H9 (cell line): Measurements from ENCODE around the gene CYP27A1. TPM values are rescaled to one million over a fixed set of nuclear protein-coding genes. Genes with fewer than 3 reads are reported as not detected.

Experiments
- DNase-seq: peaks from one replicate; pipeline ENCODE4 v3.0.0-alpha.2; 2017
- H2AFZ ChIP-seq: one replicate; pipeline ENCODE4 v1.6.1; 2013; ENCODE audit warnings: mild to moderate bottlenecking, low read length, control low read depth, moderate library complexity
- H2AK5ac ChIP-seq: 2 replicates; pipeline ENCODE4 v1.6.1; 2013; ENCODE audit warnings: low read length, control low read depth, mixed read lengths; ENCODE audit not compliant: insufficient read length
- H2BK120ac ChIP-seq: one replicate; pipeline ENCODE4 v1.6.1; 2013; ENCODE audit warnings: low read depth, mild to moderate bottlenecking, low read length, control low read depth, inconsistent platforms; ENCODE audit not compliant: poor library complexity, severe bottlenecking
- H2BK12ac ChIP-seq: 2 replicates; pipeline ENCODE4 v1.6.1; 2013; ENCODE audit warnings: low read length, control low read depth, mixed read lengths, low read depth; ENCODE audit not compliant: insufficient read length
- H2BK15ac ChIP-seq: 2 replicates; pipeline ENCODE4 v1.6.1; 2013; ENCODE audit warnings: low read depth, low read length, control low read depth
- H2BK20ac ChIP-seq: one replicate; pipeline ENCODE4 v1.6.1; 2013; ENCODE audit warnings: low read depth, mild to moderate bottlenecking, low read length, control low read depth, inconsistent platforms; ENCODE audit not compliant: poor library complexity, severe bottlenecking
- H2BK5ac ChIP-seq: 2 replicates; pipeline ENCODE4 v1.6.1; 2013; ENCODE audit warnings: low read length, control low read depth, mixed read lengths; ENCODE audit not compliant: insufficient read length
- H3K14ac ChIP-seq: 2 replicates; pipeline ENCODE4 v1.6.1; 2013; ENCODE audit warnings: low read length, control low read depth; ENCODE audit not compliant: insufficient read depth
- H3K18ac ChIP-seq: 2 replicates; pipeline ENCODE4 v1.6.1; 2013; ENCODE audit warnings: low read depth, mild to moderate bottlenecking, mixed read lengths, low read length, control low read depth; ENCODE audit not compliant: insufficient read length
- H3K23ac ChIP-seq: 2 replicates; pipeline ENCODE4 v1.6.1; 2013; ENCODE audit warnings: low read length, control low read depth, mixed read lengths, low read depth; ENCODE audit not compliant: insufficient read length
- H3K23me2 ChIP-seq: 2 replicates; pipeline ENCODE4 v1.6.1; 2013; ENCODE audit warnings: low read depth, mild to moderate bottlenecking, mixed read lengths, low read length, control low read depth; ENCODE audit not compliant: insufficient read length, poor library complexity, severe bottlenecking
- H3K27ac ChIP-seq: 2 replicates; pipeline ENCODE4 v1.5.1; 2013; ENCODE audit warnings: low read length, control low read depth, mixed read lengths, low read depth; ENCODE audit not compliant: insufficient read length
- H3K27me3 ChIP-seq: 2 replicates; pipeline ENCODE4 v1.6.1; 2013; ENCODE audit warnings: low read length, control low read depth, inconsistent platforms; ENCODE audit not compliant: insufficient read depth
- H3K4ac ChIP-seq: 2 replicates; pipeline ENCODE4 v1.6.1; 2013; ENCODE audit warnings: low read depth, mild to moderate bottlenecking, control low read depth, inconsistent platforms, low read length, moderate library complexity
- H3K4me1 ChIP-seq: 2 replicates; pipeline ENCODE4 v1.6.1; 2013; ENCODE audit warnings: low read length, control low read depth, inconsistent platforms; ENCODE audit not compliant: insufficient read depth
- H3K4me2 ChIP-seq: 2 replicates; pipeline ENCODE4 v1.6.1; 2013; ENCODE audit warnings: low read length, control low read depth, mixed read lengths; ENCODE audit not compliant: insufficient read length, insufficient read depth
- H3K56ac ChIP-seq: 2 replicates; pipeline ENCODE4 v1.6.1; 2013; ENCODE audit warnings: low read depth, mild to moderate bottlenecking, mixed read lengths, low read length, control low read depth; ENCODE audit not compliant: insufficient read length
- H3K79me1 ChIP-seq: 2 replicates; pipeline ENCODE4 v1.6.1; 2013; ENCODE audit warnings: low read depth, mild to moderate bottlenecking, moderate library complexity, low read length, control low read depth, inconsistent platforms; ENCODE audit not compliant: insufficient read depth, poor library complexity, severe bottlenecking
- H3K79me2 ChIP-seq: 2 replicates; pipeline ENCODE4 v1.6.1; 2013; ENCODE audit warnings: low read length, control low read depth, inconsistent platforms; ENCODE audit not compliant: insufficient read depth
- H3K9ac ChIP-seq: 2 replicates; pipeline ENCODE4 v1.6.1; 2013; ENCODE audit warnings: low read length, control low read depth, mixed read lengths; ENCODE audit not compliant: insufficient read length; ENCODE audit errors: extremely low read depth
- H3K9me3 ChIP-seq: one replicate; pipeline ENCODE4 v1.6.1; 2013; ENCODE audit warnings: low read depth, low read length, inconsistent platforms; ENCODE audit not compliant: control insufficient read depth
- H3T11ph ChIP-seq: one replicate; pipeline ENCODE4 v1.6.1; 2013; ENCODE audit warnings: mild to moderate bottlenecking, low read length, control low read depth, inconsistent platforms
- H4K20me1 ChIP-seq: one replicate; pipeline ENCODE4 v1.6.1; 2013; ENCODE audit not compliant: control insufficient read depth, insufficient read length, insufficient read depth
- H4K5ac ChIP-seq: 2 replicates; pipeline ENCODE4 v1.6.1; 2013; ENCODE audit warnings: low read depth, mild to moderate bottlenecking, mixed read lengths, low read length, control low read depth; ENCODE audit not compliant: insufficient read length
- H4K8ac ChIP-seq: replicated peaks from 2 replicates; pipeline ENCODE4 v1.6.1; 2013; ENCODE audit warnings: low read length, control low read depth, mixed read lengths, low read depth; ENCODE audit not compliant: insufficient read length
- H4K91ac ChIP-seq: 2 replicates; pipeline ENCODE4 v1.6.1; 2013; ENCODE audit warnings: low read depth, mild to moderate bottlenecking, moderate library complexity, mixed read lengths, low read length, control low read depth; ENCODE audit not compliant: insufficient read length
- H3K27ac Mint-ChIP-seq, 3 experiments: 2 replicates in 2 of 3; 3 replicates in 1 of 3; pipeline ENCODE4 v1.8.0; 2020 to 2021; ENCODE audit warnings: mixed read lengths in 3 of 3, mild to moderate bottlenecking in 1 of 3, moderate library complexity in 1 of 3
- H3K27me3 Mint-ChIP-seq: 2 replicates; pipeline ENCODE4 v1.8.0; 2021; ENCODE audit warnings: low read depth, mild to moderate bottlenecking, moderate library complexity, mixed read lengths
- H3K36me3 Mint-ChIP-seq, 3 experiments: 2 replicates in 2 of 3; 3 replicates in 1 of 3; pipeline ENCODE4 v1.8.0; 2020 to 2021; ENCODE audit warnings: low read depth in 3 of 3, mixed read lengths in 3 of 3; ENCODE audit not compliant: insufficient read depth in 1 of 3
- H3K4me1 Mint-ChIP-seq, 2 experiments: 2 replicates each; pipeline ENCODE4 v1.8.0; 2020; ENCODE audit warnings: mixed read lengths in 2 of 2
- H3K4me3 Mint-ChIP-seq, 2 experiments: 2 replicates in 1 of 2; 3 replicates in 1 of 2; pipeline ENCODE4 v1.8.0; 2020 to 2021; ENCODE audit warnings: mild to moderate bottlenecking in 2 of 2, mixed read lengths in 2 of 2, moderate library complexity in 1 of 2
- H3K9me3 Mint-ChIP-seq, 2 experiments: 2 replicates in 1 of 2; 3 replicates in 1 of 2; pipeline ENCODE4 v1.8.0; 2020; ENCODE audit warnings: mild to moderate bottlenecking in 2 of 2, mixed read lengths in 2 of 2, moderate library complexity in 1 of 2
- CTCF ChIP-seq: fragments of 200-600 bp; sonication (generic); conservative IDR thresholded peaks from 3 replicates; pipeline ENCODE4 v1.8.0; 2021; ENCODE audit warnings: antibody characterized with exemption, mild to moderate bottlenecking
- WGBS: extraction: QIAGEN DNeasy Blood & Tissue Kit; methylation state at CpG from one replicate; pipeline ENCODE4 v1.1.7; 2013; ENCODE audit warnings: missing lambda C conversion rate, low lambda C conversion rate, mixed read lengths; ENCODE audit not compliant: insufficient read length; ENCODE audit errors: extremely low coverage; 5-methylcytosine and 5-hydroxymethylcytosine counted together
- total RNA-seq: library from RNA; stranded (reverse); gene quantifications from 2 replicates; pipeline ENCODE4 v1.2.1, GENCODE V29; 2021

The CYP27A1 gene
- total RNA-seq, 1 experiment from 2014 or later = 3.1 TPM

GRCh38 chr2:218783688-218784087 is 1.7 kb downstream of the CYP27A1 start:
- TF ChIP-seq CTCF = no peak
- Mint-ChIP-seq H3K4me3 (peak overlapping the region in 1 of 2 experiments; percentile 4; a peak in 1 of 5 replicates), H3K9me3 (no peaks in the 10 kb centered on the region), H3K27me3 (peaks cover 47% of the 10 kb centered on the region), H3K4me1 (peaks cover 11 to 20% of the 10 kb centered on the region in 2 experiments), H3K36me3 (0 out of 7 replicates have a peak, but pooled peaks cover 0 to 1% (median 0%) of the 10 kb centered on the region in 3 experiments), H3K27ac (no peak overlapping the region)
- Histone ChIP-seq H3K79me2 (no peaks in the 10 kb centered on the region), H3K4me1 (no peaks in the 10 kb centered on the region), H3K18ac (no peak overlapping the region), H3K27me3 (peaks cover 4% of the 10 kb centered on the region; the same call in 1 of the 2 replicates), H2BK15ac (no peak overlapping the region), H2BK20ac (no peak overlapping the region), H4K8ac (no peak overlapping the region), H2AFZ (no peak overlapping the region), H3T11ph (no peak overlapping the region), H4K20me1 (no peaks in the 10 kb centered on the region), H4K91ac (no peak overlapping the region), H3K14ac (no peak overlapping the region), H2BK5ac (no peak overlapping the region), H3K9ac (no peak overlapping the region), H3K79me1 (no peaks in the 10 kb centered on the region), H4K5ac (no peak overlapping the region), H3K9me3 (no peaks in the 10 kb centered on the region), H2AK5ac (no peak overlapping the region), H2BK120ac (no peak overlapping the region), H3K4me2 (no peak overlapping the region), H3K23ac (no peak overlapping the region), H3K27ac (no peak overlapping the region), H3K23me2 (peaks cover 14% of the 10 kb centered on the region), H2BK12ac (no peak overlapping the region), H3K56ac (no peak overlapping the region), H3K4ac (no peak overlapping the region)
- DNase-seq = no peak
- no CpG with 5 or more reads among the region's 4 CpGs for WGBS
